Loucy (cell line): ENCODE data around the gene FAM168A.

Experiments used
- EZH2phosphoT487 ChIP-seq: fragments of 200-600 bp; IDR thresholded peaks from 2 replicates; pipeline ENCODE4 v1.6.1; 2018; ENCODE audit warnings: antibody characterized with exemption, mild to moderate bottlenecking, moderate library complexity, borderline replicate concordance
- TF ChIP-seq, protein P1 (sequence below): fragments of 200-600 bp; sonication (generic); conservative IDR thresholded peaks from 2 replicates; pipeline ENCODE4 v1.5.1; 2014; ENCODE audit warnings: mild to moderate bottlenecking, antibody characterized with exemption, low read length

DNA sequence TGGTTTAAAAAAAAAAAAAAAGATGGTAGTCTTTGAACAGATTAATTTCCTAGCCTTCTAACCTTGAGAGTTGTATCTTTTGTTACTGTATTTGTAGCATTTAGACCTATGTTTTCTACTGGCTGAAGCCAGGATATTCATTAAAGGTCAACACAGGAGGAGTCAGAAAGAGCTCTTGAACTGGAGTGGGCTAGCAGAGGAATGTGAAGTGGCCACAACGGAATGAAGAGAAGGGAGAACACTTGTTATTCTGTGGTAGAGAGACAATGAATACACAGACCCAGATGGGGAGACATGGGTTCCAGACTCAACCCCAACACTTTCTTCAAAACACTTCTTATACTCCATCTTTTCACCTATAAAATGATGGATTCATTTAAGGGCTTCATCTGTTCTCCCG lies 133.6 kb downstream of the FAM168A start:
- TF ChIP-seq, protein P1, sequence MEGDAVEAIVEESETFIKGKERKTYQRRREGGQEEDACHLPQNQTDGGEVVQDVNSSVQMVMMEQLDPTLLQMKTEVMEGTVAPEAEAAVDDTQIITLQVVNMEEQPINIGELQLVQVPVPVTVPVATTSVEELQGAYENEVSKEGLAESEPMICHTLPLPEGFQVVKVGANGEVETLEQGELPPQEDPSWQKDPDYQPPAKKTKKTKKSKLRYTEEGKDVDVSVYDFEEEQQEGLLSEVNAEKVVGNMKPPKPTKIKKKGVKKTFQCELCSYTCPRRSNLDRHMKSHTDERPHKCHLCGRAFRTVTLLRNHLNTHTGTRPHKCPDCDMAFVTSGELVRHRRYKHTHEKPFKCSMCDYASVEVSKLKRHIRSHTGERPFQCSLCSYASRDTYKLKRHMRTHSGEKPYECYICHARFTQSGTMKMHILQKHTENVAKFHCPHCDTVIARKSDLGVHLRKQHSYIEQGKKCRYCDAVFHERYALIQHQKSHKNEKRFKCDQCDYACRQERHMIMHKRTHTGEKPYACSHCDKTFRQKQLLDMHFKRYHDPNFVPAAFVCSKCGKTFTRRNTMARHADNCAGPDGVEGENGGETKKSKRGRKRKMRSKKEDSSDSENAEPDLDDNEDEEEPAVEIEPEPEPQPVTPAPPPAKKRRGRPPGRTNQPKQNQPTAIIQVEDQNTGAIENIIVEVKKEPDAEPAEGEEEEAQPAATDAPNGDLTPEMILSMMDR = no peak
- no peak for TF ChIP-seq EZH2phosphoT487
